Natural killer cell (primary cell): ENCODE measurements around the gene DDX54. TPM values are rescaled to one million over a fixed set of nuclear protein-coding genes. Genes with fewer than 3 reads are reported as not detected.

Experiments used
- ATAC-seq, 3 donors: fragments of 150-1000 bp in 2 of 3; fragments of 200-7000 bp in 1 of 3; cut with Tn5 transposase; 1 replicate in 1 of 3; 2 replicates in 2 of 3; pipeline ENCODE4 v1.10.0; 2021; ENCODE audit warnings: mild to moderate bottlenecking in 2 of 3, moderate library complexity in 2 of 3
- DNase-seq, 2 donors: peaks; one replicate each; pipeline versions ENCODE4 v3.0.0 to v3.0.0-alpha.2; 2013 to 2021; ENCODE audit warnings: mixed read lengths in 1 of 2
- H3K27ac ChIP-seq: one replicate; pipeline ENCODE4 v1.5.1; 2013; ENCODE audit warnings: mild to moderate bottlenecking, low read length
- H3K27me3 ChIP-seq: one replicate; pipeline ENCODE4 v1.6.1; 2013; ENCODE audit warnings: low read length; ENCODE audit not compliant: control insufficient read depth, insufficient read depth
- H3K36me3 ChIP-seq: one replicate; pipeline ENCODE4 v1.6.1; 2013; ENCODE audit warnings: low read length; ENCODE audit not compliant: control insufficient read depth, insufficient read depth
- H3K4me1 ChIP-seq: one replicate; pipeline ENCODE4 v1.6.1; 2013; ENCODE audit warnings: low read length; ENCODE audit not compliant: control insufficient read depth, insufficient read depth
- H3K4me3 ChIP-seq: one replicate; pipeline ENCODE4 v1.5.1; 2013; ENCODE audit warnings: low read length
- H3K9me3 ChIP-seq: one replicate; pipeline ENCODE4 v1.6.1; 2013; ENCODE audit warnings: low read length; ENCODE audit not compliant: control insufficient read depth, insufficient read depth
- H3K27ac Mint-ChIP-seq, 2 donors: one replicate each; pipeline ENCODE4 v1.8.0; 2022; ENCODE audit warnings: mild to moderate bottlenecking in 2 of 2, mixed read lengths in 2 of 2, moderate library complexity in 1 of 2
- H3K27me3 Mint-ChIP-seq, 2 donors: one replicate each; pipeline ENCODE4 v1.8.0; 2022; ENCODE audit warnings: low read depth in 2 of 2, mixed read lengths in 2 of 2
- H3K36me3 Mint-ChIP-seq: one replicate; pipeline ENCODE4 v1.8.0; 2022; ENCODE audit warnings: mixed read lengths
- H3K4me1 Mint-ChIP-seq, 2 donors: one replicate each; pipeline ENCODE4 v1.8.0; 2022; ENCODE audit warnings: mixed read lengths in 2 of 2
- H3K4me3 Mint-ChIP-seq: one replicate; pipeline ENCODE4 v1.8.0; 2022; ENCODE audit warnings: mild to moderate bottlenecking, moderate library complexity, mixed read lengths
- H3K9me3 Mint-ChIP-seq, 2 donors: one replicate each; pipeline ENCODE4 v1.8.0; 2022; ENCODE audit warnings: mixed read lengths in 2 of 2
- WGBS: methylation state at CpG from one replicate; pipeline ENCODE4 v1.1.7; 2013; ENCODE audit warnings: missing lambda C conversion rate; ENCODE audit not compliant: insufficient coverage; 5-methylcytosine and 5-hydroxymethylcytosine counted together
- intact Hi-C: fragments of 100-400 bp; cut with micrococcal nuclease; formaldehyde crosslinking; loops from one replicate; pipeline ENCODE4 v1.14.2; 2022
- total RNA-seq, 4 donors: library from RNA; stranded (reverse); fragments of 120-200 nt in 1 of 4; gene quantifications; one replicate each; pipeline versions ENCODE4 v1.2.3 to v1.2.4, GENCODE V29; 2013 to 2022
- TF ChIP-seq, protein P1 (sequence below): fragments of 200-600 bp; IDR thresholded peaks from one replicate; pipeline ENCODE4 v1.8.0; 2022; ENCODE audit warnings: antibody characterized with exemption

DDX54 gene
- total RNA-seq, 3 donors from 2014 or later (not counting 1 experiment from before 2014, with no cell fraction given) = 84.6 to 100 (median 97.1) TPM

DNA sequence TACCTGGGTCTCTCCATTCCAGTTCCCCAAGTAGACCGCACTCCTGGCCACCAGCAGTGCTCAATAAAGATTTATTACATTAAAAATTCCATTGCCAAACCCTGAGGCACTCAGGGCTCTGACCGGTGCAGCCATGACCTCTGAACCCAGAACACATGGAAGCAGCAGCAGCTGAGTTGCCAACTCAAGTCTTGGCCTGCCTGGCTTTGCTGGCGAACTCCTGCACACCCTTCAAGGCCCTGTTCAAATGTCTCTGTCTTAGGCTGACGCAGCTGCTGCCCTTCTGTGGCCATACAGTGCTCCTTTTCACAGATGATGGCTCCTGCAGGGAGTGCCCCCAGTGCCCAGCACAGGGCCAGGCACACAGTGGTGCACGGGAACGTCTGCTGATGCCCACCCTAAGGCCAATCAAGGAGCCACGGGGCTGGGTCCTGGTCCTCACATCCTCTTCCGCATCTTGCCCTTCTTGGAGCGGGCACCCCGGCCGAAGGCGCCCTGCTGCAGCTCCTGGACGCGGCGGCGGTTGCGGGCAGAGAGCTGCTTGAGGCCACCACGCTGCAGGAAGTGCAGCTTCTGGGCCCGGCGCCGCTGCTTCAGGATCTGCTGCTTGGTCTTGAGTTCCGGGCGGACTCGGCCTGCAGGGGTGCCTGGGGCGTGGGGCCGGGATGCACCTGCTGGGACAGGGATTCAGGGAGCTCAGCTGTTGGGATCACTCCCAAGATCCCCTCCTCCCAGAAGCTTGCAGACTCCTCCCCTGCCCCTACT, 26.7 kb downstream of the DDX54 start:
- H3K27me3 ChIP-seq = peaks cover 7% of the 10 kb centered on the region
- Mint-ChIP-seq H3K36me3 (peaks cover 9% of the 10 kb centered on the region), H3K27ac (no peak overlapping the region), H3K4me1 (no peaks in the 10 kb centered on the region), H3K27me3 (peaks cover 4 to 8% of the 10 kb centered on the region in 2 donors), H3K4me3 (no peak overlapping the region), H3K9me3 (no peaks in the 10 kb centered on the region)
- H3K4me1 ChIP-seq = peaks cover 20% of the 10 kb centered on the region
- H3K36me3 ChIP-seq = peaks cover 52% of the 10 kb centered on the region
- no peak overlapping the region for H3K4me3 ChIP-seq
- no peak overlapping the region for H3K27ac ChIP-seq
- ATAC-seq (no peak), DNase-seq (no peak)
- WGBS = 97% methylated on average over 26 of the region's 26 CpGs
- TF ChIP-seq, protein P1, sequence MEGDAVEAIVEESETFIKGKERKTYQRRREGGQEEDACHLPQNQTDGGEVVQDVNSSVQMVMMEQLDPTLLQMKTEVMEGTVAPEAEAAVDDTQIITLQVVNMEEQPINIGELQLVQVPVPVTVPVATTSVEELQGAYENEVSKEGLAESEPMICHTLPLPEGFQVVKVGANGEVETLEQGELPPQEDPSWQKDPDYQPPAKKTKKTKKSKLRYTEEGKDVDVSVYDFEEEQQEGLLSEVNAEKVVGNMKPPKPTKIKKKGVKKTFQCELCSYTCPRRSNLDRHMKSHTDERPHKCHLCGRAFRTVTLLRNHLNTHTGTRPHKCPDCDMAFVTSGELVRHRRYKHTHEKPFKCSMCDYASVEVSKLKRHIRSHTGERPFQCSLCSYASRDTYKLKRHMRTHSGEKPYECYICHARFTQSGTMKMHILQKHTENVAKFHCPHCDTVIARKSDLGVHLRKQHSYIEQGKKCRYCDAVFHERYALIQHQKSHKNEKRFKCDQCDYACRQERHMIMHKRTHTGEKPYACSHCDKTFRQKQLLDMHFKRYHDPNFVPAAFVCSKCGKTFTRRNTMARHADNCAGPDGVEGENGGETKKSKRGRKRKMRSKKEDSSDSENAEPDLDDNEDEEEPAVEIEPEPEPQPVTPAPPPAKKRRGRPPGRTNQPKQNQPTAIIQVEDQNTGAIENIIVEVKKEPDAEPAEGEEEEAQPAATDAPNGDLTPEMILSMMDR = no peak
- intact Hi-C loops = no loop called here
- no peaks in the 10 kb centered on the region for H3K9me3 ChIP-seq

DNA sequence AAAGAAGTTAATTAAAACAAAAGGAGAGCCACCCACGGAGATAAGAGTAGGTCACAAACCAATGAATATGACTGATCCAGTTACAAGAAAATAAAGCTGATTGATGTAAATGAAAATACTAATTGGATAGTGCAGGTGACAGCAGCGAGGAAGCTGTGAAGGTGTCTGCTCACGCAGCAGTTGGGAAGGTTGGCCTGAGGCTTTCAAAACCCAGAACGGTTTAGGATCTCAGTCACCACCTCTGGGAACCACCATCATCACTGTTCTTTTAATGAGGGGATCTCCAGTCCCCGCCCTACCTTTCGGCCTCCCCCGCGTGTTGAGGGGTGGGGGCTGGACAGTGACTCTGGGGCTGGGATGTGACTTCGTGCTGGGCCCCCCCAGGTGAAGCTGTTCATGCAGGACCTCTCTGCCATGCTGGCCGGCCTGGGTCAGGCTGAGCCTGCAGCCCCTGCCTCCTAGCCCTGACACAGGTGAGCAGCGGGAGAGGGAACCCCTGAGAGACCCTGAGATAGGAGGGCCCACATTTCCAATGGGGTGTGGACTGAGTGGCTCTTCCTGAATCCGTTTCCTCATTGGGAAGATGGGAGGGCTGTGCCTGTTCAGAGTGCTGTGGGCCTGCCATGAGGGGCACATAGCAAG, 27.9 kb downstream of the DDX54 start:
- DNase-seq (no peak), ATAC-seq (no peak)
- intact Hi-C loops = no loop called here
- WGBS = 96% methylated on average over 10 of the region's 12 CpGs
- Histone ChIP-seq H3K4me1 (peaks cover 31% of the 10 kb centered on the region), H3K4me3 (no peak overlapping the region), H3K27ac (no peak overlapping the region), H3K27me3 (peaks cover 9% of the 10 kb centered on the region), H3K36me3 (peaks cover 39% of the 10 kb centered on the region), H3K9me3 (no peaks in the 10 kb centered on the region)
- peak overlapping the region; percentile 29 for H3K4me3 Mint-ChIP-seq
- TF ChIP-seq, protein P1 = no peak
- H3K4me1 Mint-ChIP-seq = peaks cover 3 to 12% of the 10 kb centered on the region in 2 donors
- peaks cover 9% of the 10 kb centered on the region for H3K36me3 Mint-ChIP-seq
- H3K9me3 Mint-ChIP-seq = no peaks in the 10 kb centered on the region
- H3K27ac Mint-ChIP-seq = peak overlapping the region in 1 of 2 donors; percentile 24
- peaks cover 11 to 14% of the 10 kb centered on the region in 2 donors for H3K27me3 Mint-ChIP-seq

DNA sequence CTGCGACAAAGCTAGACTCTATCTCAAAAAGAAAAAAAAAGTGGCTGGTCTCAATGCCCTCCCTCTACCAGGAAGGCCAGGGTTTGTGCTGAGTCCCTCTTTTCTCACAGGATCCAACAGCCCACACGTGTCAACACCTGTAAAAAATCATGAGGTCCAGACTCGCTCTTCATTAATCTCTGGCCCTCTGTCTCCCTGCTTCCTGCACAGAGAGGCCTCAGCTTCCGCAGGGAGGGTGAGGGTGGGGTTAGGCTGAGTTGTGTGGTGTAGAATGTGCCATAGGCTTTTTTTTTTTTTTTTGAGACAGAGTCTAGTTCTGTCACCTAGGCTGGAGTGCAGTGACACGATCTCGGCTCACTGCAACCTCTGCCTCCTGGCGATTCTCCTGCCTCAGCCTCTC, 29.6 kb downstream of the DDX54 start:
- peaks cover 8 to 17% of the 10 kb centered on the region in 2 donors for H3K4me1 Mint-ChIP-seq
- H3K9me3 ChIP-seq = no peaks in the 10 kb centered on the region
- TF ChIP-seq, protein P1 = no peak
- H3K4me1 ChIP-seq = peaks cover 32% of the 10 kb centered on the region
- no peak overlapping the region for H3K4me3 Mint-ChIP-seq
- peaks cover 11% of the 10 kb centered on the region for H3K27me3 ChIP-seq
- H3K9me3 Mint-ChIP-seq = no peaks in the 10 kb centered on the region
- intact Hi-C loops = no loop called here
- peaks cover 9% of the 10 kb centered on the region for H3K36me3 Mint-ChIP-seq
- H3K27ac ChIP-seq = no peak overlapping the region
- no peak overlapping the region for H3K27ac Mint-ChIP-seq
- H3K4me3 ChIP-seq = no peak overlapping the region
- 35% methylated on average over 7 of the region's 7 CpGs for WGBS
- peaks cover 26% of the 10 kb centered on the region for H3K36me3 ChIP-seq
- DNase-seq = no peak
- ATAC-seq = peak in 1 of 3 donors; percentile 9
- peaks cover 18 to 23% of the 10 kb centered on the region in 2 donors for H3K27me3 Mint-ChIP-seq
